Transverse colon (tissue), 4 donors: Measurements from ENCODE around the gene TRPM8.

Source experiments
- CTCF ChIP-seq, 5 experiments: fragments of 200-600 bp in 3 of 5; fragments of 450-650 bp in 2 of 5; sonication (generic) in 3 of 5; IDR thresholded peaks; 1 replicate in 2 of 5; 2 replicates in 3 of 5; pipeline ENCODE4 v1.5.1; 2016 to 2017; ENCODE audit warnings: antibody characterized with exemption in 5 of 5, inconsistent platforms in 3 of 5, mild to moderate bottlenecking in 2 of 5, moderate library complexity in 1 of 5
- EP300 ChIP-seq: sonication (generic); formaldehyde crosslinking; IDR thresholded peaks from one replicate; pipeline ENCODE4 v1.6.1; 2017; ENCODE audit warnings: antibody characterized with exemption, low read depth
- POLR2A ChIP-seq: fragments of 450-650 bp; IDR thresholded peaks from one replicate; pipeline ENCODE4 v1.6.1; 2016; ENCODE audit warnings: antibody characterized with exemption, mild to moderate bottlenecking, moderate library complexity
- POLR2AphosphoS5 ChIP-seq, 3 donors: sonication (generic); formaldehyde crosslinking; IDR thresholded peaks; one replicate each; pipeline ENCODE4 v1.6.1; 2016; ENCODE audit warnings: antibody characterized with exemption in 3 of 3

GRCh38 chr2:233944722-233945121 lies 27.5 kb downstream of the TRPM8 start:
- TF ChIP-seq EP300, result no peak
- TF ChIP-seq POLR2AphosphoS5 (IDR thresholded peaks at IDR 0.05), result no peak
- no peak for TF ChIP-seq CTCF (IDR thresholded peaks at IDR 0.05)
- TF ChIP-seq POLR2A, result no peak
